Head of caudate nucleus (tissue), 42 donors: ENCODE measurements around the gene MFRP.

Source experiments
- DNase-seq, 42 donors: peaks; one replicate each; pipeline versions ENCODE4 v3.0.0 to v3.0.0-alpha.2; 2020 to 2021; ENCODE audit warnings: mixed read lengths in 7 of 42
- intact Hi-C: fragments of 100-400 bp; cut with DNase I; formaldehyde crosslinking; loops from one replicate; pipeline ENCODE4 v1.15.0; 2022

MFRP gene

GRCh38 chr11:119330237-119330636, 16.3 kb downstream of the MFRP start:
- intact Hi-C loops, result no loop called here
- no peak for DNase-seq

GRCh38 chr11:119329320-119329719, 17.2 kb downstream of the MFRP start:
- no peak for DNase-seq
- intact Hi-C loops, result no loop called here

- DNase-seq, result peak in 1 of 42 donors; percentile 8
- intact Hi-C loops, result no loop called here
Observed at GRCh38 chr11:119324189-119324588, 22.3 kb downstream of the MFRP start.

GRCh38 chr11:119323532-119324033, 22.9 kb downstream of the MFRP start:
- intact Hi-C loops, result no loop called here
- peak; percentile 47 to 95 (median 86) for DNase-seq

GRCh38 chr11:119322921-119323531, 23.5 kb downstream of the MFRP start:
- DNase-seq, result peak in 5 of 42 donors; percentile 0 to 10 (median 9)
- intact Hi-C loops, result no loop called here

GRCh38 chr11:119322360-119322739, 24.2 kb downstream of the MFRP start:
- intact Hi-C loops, result no loop called here
- peak in 1 of 42 donors; percentile 0 for DNase-seq

- intact Hi-C loops, result no loop called here
- peak in 40 of 42 donors; percentile 32 to 79 (median 61) for DNase-seq
Observed at GRCh38 chr11:119320776-119321524, 25.6 kb downstream of the MFRP start.

- intact Hi-C loops, result no loop called here
- DNase-seq, result peak; percentile 60 to 94 (median 81)
Observed at GRCh38 chr11:119320240-119320775, 26.2 kb downstream of the MFRP start.

GRCh38 chr11:119319700-119320239, 26.7 kb downstream of the MFRP start:
- DNase-seq, result peak in 3 of 42 donors; percentile 12 to 16 (median 14)
- intact Hi-C loops, result loop anchor here (5.0 kb wide), 1 partner anchor 112 kb away; the partner anchor contains the start of gene CBL

- DNase-seq, result peak in 3 of 42 donors; percentile 3 to 16 (median 15)
- intact Hi-C loops, result loop anchor here (5.0 kb wide), 1 partner anchor 112 kb away; the partner anchor contains the start of gene CBL
Observed at GRCh38 chr11:119319136-119319699, 27.3 kb downstream of the MFRP start.

GRCh38 chr11:119318240-119319135, 28.0 kb downstream of the MFRP start:
- intact Hi-C loops, result loop anchor here (5.0 kb wide), 1 partner anchor 111 kb away; the partner anchor contains the start of gene CBL
- DNase-seq, result peak in 9 of 42 donors; percentile 8 to 66 (median 36)

GRCh38 chr11:119317592-119318239, 28.8 kb downstream of the MFRP start:
- intact Hi-C loops, result loop anchor here (5.0 kb wide), 1 partner anchor 110 kb away; the partner anchor contains the start of gene CBL
- DNase-seq, result peak in 7 of 42 donors; percentile 34 to 70 (median 47)

GRCh38 chr11:119316729-119317591, 29.5 kb downstream of the MFRP start, which contains the start of gene MCAM:
TSS of gene MCAM (minus strand) at chr11:119317130. CDS start at chr11:119317101, 29 bp downstream.
- intact Hi-C loops, result loop anchor here (5.0 kb wide), 1 partner anchor 110 kb away; the partner anchor contains the start of gene CBL
- peak in 38 of 42 donors; percentile 34 to 81 (median 56) for DNase-seq

- intact Hi-C loops, result loop anchor here (5.0 kb wide), 1 partner anchor 109 kb away; the partner anchor contains the start of gene CBL
- peak; percentile 72 to 96 (median 88) for DNase-seq
Observed at GRCh38 chr11:119316016-119316728, 30.3 kb downstream of the MFRP start.
